ENCODE results near the gene LAG3.

DNA sequence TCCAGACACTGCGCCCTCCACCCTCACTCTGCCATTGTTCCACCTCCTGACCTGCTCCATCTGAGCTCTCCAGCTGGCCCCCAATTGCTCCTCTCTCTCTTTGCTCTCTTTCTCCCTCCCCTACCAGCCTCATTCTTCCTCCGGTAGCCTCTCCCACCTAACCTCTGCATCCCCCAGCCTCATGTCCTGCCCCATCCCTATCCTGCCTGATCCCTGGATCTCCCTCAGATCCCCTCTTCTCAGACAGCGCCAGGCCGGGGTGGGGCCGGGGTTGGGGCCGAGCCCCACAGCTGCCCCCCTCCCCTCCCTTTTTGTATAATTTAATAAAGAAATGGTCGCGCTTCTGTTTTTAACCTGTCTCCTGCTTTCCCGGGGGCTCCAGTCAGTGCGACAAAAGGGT lies 1.7 kb upstream of the LAG3 start:
- TF ChIP-seq POLR2A (IDR thresholded peaks at IDR 0.05) = no peak
- TF ChIP-seq, protein P1, sequence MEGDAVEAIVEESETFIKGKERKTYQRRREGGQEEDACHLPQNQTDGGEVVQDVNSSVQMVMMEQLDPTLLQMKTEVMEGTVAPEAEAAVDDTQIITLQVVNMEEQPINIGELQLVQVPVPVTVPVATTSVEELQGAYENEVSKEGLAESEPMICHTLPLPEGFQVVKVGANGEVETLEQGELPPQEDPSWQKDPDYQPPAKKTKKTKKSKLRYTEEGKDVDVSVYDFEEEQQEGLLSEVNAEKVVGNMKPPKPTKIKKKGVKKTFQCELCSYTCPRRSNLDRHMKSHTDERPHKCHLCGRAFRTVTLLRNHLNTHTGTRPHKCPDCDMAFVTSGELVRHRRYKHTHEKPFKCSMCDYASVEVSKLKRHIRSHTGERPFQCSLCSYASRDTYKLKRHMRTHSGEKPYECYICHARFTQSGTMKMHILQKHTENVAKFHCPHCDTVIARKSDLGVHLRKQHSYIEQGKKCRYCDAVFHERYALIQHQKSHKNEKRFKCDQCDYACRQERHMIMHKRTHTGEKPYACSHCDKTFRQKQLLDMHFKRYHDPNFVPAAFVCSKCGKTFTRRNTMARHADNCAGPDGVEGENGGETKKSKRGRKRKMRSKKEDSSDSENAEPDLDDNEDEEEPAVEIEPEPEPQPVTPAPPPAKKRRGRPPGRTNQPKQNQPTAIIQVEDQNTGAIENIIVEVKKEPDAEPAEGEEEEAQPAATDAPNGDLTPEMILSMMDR (IDR thresholded peaks at IDR 0.05 in 4 of 5, conservative IDR thresholded peaks at IDR 0.05 in 1 of 5) = no peak
